Measurements from ENCODE around the gene FXYD1. TPM values are rescaled to one million over a fixed set of nuclear protein-coding genes. Genes with fewer than 3 reads are reported as not detected.

FXYD1 gene
- total and polyA plus RNA-seq, 2 of the 8 experiments (the other 6 are each of a cell fraction or from before 2014, with no cell fraction given): 1.6 to 8.1 TPM

GRCh38 chr19:35120492-35120891 is 18.1 kb upstream of the FXYD1 start:
- DNase-seq (ENCODE audit: low read depth in 1 of 2, low spot score in 2 of 2) (no peak), FAIRE-seq (no peak)
- H2BK12ac ChIP-seq (ENCODE audit: low read depth, low read length): no peak overlapping the region
- H4K91ac ChIP-seq (replicated peaks; ENCODE audit: insufficient read length, low read length): no peak overlapping the region
- H3K79me1 ChIP-seq (ENCODE audit: low read depth, low read length): no peaks in the 10 kb centered on the region
- CTCF ChIA-PET (ENCODE audit: partially characterized antibody): interaction anchor here (6.9 kb wide), 1 partner anchor 18 kb away, joined by 154 read pairs; the partner anchor contains the start of genes FXYD1, FXYD7 and LGI4
- POLR2A ChIA-PET (ENCODE audit: partially characterized antibody): interaction anchor here (1.7 to 2.6 kb wide), 2 partner anchors 15 to 53 kb away, joined by 7 to 9 read pairs; partner anchors contain the start of gene LGI4
- H3K23ac ChIP-seq (ENCODE audit: insufficient read length): no peak overlapping the region
- H3K9me3 ChIP-seq (ENCODE audit: insufficient read depth in 2 of 2, low read depth in 1 of 2, low read length in 1 of 2): no peaks in the 10 kb centered on the region
- no peak overlapping the region for H2BK120ac ChIP-seq (replicated peaks; ENCODE audit: low read depth, low read length)
- no peak for TF ChIP-seq JUND (IDR thresholded peaks at IDR 0.05; ENCODE audit: low read length)
- H3K4ac ChIP-seq (replicated peaks; ENCODE audit: insufficient read length, low read depth, low read length): no peak overlapping the region
- peaks cover 3 to 19% (median 12%) of the 10 kb centered on the region in 4 experiments; a peak in 6 of 7 replicates for H3K4me1 ChIP-seq (replicated peaks in 1 of 4; ENCODE audit: control insufficient read depth in 3 of 4, insufficient read depth in 4 of 4, low read length in 3 of 4)
- no peak overlapping the region for H2AK5ac ChIP-seq (ENCODE audit: low read depth, low read length)
- H3K56ac ChIP-seq (replicated peaks; ENCODE audit: insufficient read length, low read depth, low read length): no peak overlapping the region
- no peak overlapping the region for H3K4me3 ChIP-seq (ENCODE audit: extremely low read depth in 1 of 4, insufficient read depth in 2 of 4, low read depth in 3 of 4, low read length in 4 of 4)
- H3K9ac ChIP-seq (replicated peaks in 1 of 4; ENCODE audit: extremely low read depth in 1 of 4, low read depth in 3 of 4, low read length in 3 of 4): no peak overlapping the region
- H3K14ac ChIP-seq (ENCODE audit: insufficient read length): no peak overlapping the region
- no peak overlapping the region for H2BK5ac ChIP-seq (ENCODE audit: low read depth, low read length)
- H4K5ac ChIP-seq (ENCODE audit: insufficient read length, low read depth, low read length): no peak overlapping the region
- H3K36me3 ChIP-seq (ENCODE audit: control insufficient read depth in 2 of 4, insufficient read depth in 4 of 4, low read length in 3 of 4): no peaks in the 10 kb centered on the region
- no peaks in the 10 kb centered on the region for H4K20me1 ChIP-seq (replicated peaks in 1 of 2; ENCODE audit: control insufficient read depth in 1 of 2, insufficient read depth in 2 of 2, low read length in 2 of 2)
- H2BK20ac ChIP-seq (ENCODE audit: low read length): no peak overlapping the region
- WGBS, 2 experiments (ENCODE audit: extremely low coverage in 1 of 2, insufficient coverage in 1 of 2, insufficient read length in 1 of 2, insufficient replicate concordance in 2 of 2, low coverage in 1 of 2, low lambda C conversion rate in 2 of 2, missing lambda C conversion rate in 1 of 2): 90% methylated on average over 7 of the region's 7 CpGs; no CpG with 5 or more reads in 1 of the 2 experiments
- no peak overlapping the region for H4K8ac ChIP-seq (ENCODE audit: extremely low read depth, insufficient read depth, low read length)
- no peak overlapping the region for H2BK15ac ChIP-seq (ENCODE audit: low read length)
- H3K27me3 ChIP-seq (replicated peaks in 1 of 4; ENCODE audit: control insufficient read depth in 3 of 4, extremely low read depth in 1 of 4, insufficient read depth in 3 of 4, low read length in 3 of 4): peaks cover 0 to 2% (median 0%) of the 10 kb centered on the region in 4 experiments; a peak in 2 of 7 replicates
- H3K4me2 ChIP-seq (ENCODE audit: insufficient read depth in 1 of 2, low read depth in 2 of 2, low read length in 2 of 2): no peak overlapping the region
- no peak overlapping the region for H3K18ac ChIP-seq (ENCODE audit: extremely low read depth, low read length)
- no peak overlapping the region for H3K27ac ChIP-seq (ENCODE audit: low read depth, low read length)
- H3K23me2 ChIP-seq (ENCODE audit: low read depth, low read length): no peaks in the 10 kb centered on the region
- H3K79me2 ChIP-seq (ENCODE audit: control insufficient read depth in 1 of 2, insufficient read depth in 2 of 2, low read length in 2 of 2): no peaks in the 10 kb centered on the region
- no peak overlapping the region for H2AFZ ChIP-seq (ENCODE audit: low read length)

Measured in H1 (cell line).